NCI-H2171 (cell line): ENCODE measurements around the gene MTCL1.

Experiments
- DNase-seq: peaks from one replicate; lab custom pipeline; 2025; lab: John Stamatoyannopoulos, UW

Gene MTCL1

DNA sequence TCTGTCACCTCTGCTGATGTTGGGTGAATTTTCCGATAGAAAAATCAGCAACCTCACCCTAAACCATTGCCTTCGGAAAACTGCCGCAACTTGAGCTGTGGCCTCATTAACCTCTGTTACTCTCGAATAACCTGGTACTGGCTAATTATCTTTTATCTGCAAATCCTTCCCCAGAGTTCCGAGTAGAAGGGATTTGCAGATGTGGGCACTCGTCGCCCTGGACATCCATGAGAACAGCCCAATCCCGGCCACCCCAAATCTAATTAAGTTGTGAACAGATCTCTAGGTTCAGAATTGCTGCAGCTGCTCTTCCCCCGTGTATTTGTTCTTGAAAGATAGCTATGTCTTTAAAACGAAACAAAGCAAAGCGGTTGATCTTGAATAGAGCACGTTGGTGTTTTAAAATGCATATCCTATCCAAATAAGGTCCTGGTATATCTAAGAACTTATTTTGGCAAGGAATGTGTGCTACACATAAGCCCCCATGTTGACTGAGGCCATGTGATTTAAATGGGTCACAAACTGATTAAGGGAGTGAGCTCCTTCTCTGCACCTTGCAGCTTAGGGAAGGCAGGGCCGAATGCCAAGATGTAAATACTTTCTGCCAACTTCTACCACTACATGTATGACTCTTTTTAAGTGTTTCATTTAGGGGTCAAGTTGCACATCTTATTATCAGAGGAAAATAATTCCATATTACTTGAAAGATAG, 88.2 kb downstream of the MTCL1 start:
- no peak for DNase-seq

DNA sequence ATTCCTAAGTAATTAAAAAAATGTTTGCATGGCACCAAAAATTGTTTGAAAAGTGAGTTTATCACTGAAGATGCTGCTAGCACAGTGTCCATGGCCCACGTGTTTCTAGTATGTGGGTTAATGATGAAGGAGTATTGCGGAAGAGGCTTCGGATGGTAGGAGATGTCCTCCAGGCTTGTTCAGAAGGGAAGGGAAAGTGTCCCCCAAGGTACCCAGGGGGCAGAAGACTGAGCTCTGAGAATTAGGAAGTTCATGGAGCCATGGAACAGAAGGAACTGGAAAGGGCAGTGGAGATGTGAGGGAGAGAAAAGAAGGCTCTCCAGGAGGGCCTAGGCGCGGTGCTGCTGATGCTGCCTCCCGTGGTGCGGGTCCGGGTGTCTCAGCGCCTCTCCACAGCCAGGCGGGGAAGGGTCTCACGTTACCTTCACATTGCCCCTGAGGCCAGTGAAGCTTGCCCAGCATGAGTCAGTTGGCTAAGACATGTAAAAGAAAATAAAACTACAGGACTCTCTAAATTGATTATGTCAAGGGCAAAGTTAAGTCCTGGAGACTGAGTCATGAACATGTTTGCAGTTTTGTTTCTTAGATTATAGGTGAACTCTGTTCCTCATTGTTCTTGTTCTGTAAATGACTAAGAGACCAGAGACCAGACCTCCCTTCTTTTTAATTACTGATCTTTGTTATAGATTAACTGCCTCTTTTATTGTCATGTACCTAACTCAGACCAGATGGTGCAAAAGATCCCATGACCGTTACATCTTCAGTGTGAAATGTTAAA, 89.0 kb downstream of the MTCL1 start:
- no peak for DNase-seq

GRCh38 chr18:8794934-8795280, 89.6 kb downstream of the MTCL1 start:
- DNase-seq = no peak

GRCh38 chr18:8795586-8796325, 90.4 kb downstream of the MTCL1 start:
- DNase-seq = no peak

- DNase-seq = no peak
Measured at GRCh38 chr18:8797206-8797605, 91.8 kb downstream of the MTCL1 start.

GRCh38 chr18:8799001-8799400, 93.6 kb downstream of the MTCL1 start:
- DNase-seq = no peak

DNA sequence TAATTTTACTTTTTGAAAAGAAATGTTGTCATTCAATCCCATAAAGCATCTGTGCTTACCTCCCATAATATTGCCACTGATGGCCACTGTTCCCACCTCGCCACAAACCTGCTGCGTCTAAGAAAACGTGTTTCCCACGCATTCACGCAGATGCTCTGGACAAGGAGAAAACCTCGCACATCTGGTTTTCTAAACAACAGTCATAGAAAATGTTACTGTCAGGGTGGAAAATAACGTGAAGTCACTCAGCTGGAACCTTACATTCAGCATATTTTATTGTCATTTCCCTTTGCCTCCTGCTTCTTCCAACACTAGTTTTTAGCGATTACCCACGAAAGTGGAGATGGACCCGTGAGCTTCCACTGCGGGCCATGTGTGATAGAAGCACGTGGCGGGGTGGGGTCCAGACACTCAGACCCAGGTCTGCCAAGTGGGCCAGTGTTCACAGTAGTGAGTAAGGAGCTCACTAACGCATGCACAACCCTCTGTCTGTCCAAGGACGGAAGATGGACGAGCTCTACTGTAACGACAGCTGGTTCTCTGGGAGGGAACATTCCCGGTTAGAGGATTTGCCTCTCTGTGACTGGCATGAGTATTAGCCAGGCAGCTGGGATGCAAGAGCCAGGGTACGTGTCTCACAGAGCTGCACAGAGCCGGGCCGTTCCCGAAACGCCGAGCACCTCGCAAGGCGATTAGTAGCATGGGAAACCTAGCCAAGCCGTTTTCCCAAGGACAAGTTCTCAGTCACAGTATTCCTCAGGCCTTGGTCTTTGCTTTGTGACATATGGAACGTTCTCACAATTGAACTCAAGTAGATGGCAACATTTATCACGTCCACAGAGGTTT, 94.5 kb downstream of the MTCL1 start:
- no peak for DNase-seq

DNA sequence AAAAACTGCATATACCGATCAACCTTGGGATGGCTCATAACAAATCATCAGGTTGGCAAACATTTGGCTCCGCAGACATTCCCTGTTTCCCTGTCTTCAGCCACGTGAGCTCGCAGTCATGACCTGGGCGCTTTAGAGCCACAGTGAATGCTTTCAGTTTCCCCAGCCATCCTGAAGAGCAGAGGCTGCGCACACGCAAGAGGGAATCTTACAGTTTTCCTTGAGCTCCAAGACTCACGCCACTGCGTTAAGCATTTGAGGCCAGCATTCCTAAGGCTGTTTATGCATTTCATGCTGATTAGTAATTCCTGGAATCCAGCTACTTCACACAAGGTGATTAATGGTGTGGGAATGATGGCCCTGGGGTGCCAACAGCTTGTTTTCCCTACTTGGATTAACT, 95.1 kb downstream of the MTCL1 start:
- DNase-seq = no peak

DNA sequence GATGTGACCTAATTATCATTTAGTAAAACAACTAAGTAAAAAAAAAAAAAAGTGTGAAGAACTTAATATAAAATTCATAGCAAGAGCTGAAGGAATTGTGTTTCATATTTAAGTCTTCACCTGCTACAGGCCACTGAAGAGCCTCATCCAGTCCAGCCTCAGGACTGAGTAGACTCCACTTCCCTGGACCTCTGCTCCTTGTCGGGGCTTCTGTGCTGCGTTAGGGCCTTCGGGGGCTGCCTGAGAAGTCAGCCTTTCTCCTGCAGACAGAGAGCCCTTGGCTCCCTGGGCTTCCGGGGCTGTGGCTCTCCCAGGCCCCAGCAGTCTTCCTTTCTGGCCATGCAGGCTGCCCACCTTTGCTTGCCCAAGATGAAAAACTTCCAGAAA, 95.5 kb downstream of the MTCL1 start:
- no peak for DNase-seq

DNA sequence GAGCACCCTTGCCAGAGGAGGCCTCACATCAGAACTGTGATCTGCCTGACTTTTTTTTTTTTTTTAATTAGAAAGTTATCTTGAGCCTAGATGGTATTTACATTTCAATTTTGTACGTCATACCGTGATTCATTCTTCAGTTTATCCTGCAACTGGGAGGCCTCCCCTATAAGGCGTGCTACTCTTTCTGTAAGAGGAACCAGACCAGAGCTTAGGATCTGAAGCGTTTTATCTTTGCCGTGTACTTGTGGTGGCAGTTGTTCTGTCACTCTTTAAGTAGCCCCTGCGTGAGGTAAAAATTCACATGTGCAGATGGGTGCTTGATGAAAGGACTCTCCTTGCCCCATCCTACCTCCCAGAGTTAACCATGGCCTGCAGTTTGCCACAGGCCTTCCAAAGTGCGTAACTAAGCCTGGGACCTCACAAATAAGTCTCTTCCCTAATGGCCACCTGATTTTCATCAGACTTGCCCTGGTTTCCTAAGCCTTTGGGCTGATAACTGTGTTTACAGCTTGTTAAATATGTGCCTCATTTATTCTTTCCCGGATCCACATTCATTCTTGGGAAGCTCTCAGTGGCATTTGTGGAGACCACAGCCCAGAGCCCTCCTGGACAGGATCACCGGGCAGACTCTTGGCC, 96.0 kb downstream of the MTCL1 start:
- DNase-seq = no peak

- DNase-seq = no peak
Measured at GRCh38 chr18:8802017-8802672, 96.8 kb downstream of the MTCL1 start.

GRCh38 chr18:8803063-8803795, 97.9 kb downstream of the MTCL1 start:
- DNase-seq = no peak

DNA sequence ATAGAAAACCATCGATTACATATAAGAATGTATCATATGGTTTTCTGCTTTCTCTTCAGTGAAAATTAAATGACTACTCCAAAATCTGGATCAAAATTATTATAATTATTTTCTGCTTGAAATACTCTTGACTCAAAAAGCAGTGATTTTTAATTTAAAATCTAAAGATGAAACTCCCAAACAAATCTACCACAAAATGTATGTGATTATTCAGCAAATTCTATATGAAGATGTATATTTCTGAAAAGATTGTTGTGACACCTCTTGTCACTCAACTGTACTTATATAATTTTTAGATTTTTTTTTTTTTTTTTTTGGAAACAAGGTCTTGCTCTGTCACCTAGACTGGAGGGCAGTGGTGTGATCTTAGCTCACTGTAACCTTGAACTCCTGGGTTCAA, 98.6 kb downstream of the MTCL1 start:
- no peak for DNase-seq

- DNase-seq = no peak
Measured at GRCh38 chr18:8805552-8805951, 100.2 kb downstream of the MTCL1 start.

DNA sequence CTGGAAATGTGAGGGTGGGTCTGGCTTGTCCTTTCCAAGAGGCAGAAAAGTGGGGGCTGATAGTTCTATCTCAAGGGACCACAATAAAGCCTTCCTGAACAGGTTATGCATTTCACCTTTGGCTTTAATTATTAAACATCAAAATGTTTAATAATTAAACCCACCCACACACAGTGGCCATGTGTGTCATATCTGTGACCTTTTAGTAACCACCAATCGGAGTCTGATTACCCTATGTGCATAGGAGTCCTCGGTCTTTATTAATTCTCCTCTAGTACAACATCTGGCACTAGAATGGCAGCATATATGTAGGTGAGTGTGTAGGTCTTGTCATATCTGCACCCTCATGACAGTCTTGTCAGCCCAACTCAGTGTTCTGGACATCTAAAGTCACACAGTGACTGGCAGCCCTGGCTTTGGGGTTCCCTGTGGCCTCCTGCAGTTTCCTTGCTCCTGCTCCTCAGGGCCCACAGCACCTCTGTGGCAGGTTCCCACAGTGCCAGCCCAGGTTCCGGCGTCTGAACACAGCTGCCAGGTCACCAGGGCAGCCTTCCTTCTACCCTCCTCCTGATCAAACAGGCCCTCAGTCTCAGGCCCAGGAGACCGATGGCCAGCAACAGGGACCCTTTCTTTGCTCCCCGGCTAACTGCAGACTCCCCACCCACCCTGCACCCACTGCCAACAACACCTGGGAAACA, 100.9 kb downstream of the MTCL1 start:
- no peak for DNase-seq

GRCh38 chr18:8806798-8807487, 101.6 kb downstream of the MTCL1 start:
- DNase-seq = no peak

DNA sequence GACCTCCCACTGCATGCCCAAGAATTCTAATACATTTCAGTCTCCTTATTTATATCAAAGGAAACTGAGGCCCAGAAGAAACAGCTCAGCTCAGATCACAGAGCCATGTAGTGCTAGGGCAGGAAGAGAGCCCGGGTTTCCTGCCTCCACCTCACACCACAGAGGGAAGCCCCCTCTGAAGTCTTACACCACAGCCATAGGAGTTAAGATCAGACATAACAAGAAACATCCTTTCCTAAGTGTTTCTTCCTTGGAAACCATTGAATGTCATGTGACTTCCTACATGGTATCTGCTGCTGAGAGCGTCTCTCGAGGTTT, 102.1 kb downstream of the MTCL1 start:
- DNase-seq = no peak

DNA sequence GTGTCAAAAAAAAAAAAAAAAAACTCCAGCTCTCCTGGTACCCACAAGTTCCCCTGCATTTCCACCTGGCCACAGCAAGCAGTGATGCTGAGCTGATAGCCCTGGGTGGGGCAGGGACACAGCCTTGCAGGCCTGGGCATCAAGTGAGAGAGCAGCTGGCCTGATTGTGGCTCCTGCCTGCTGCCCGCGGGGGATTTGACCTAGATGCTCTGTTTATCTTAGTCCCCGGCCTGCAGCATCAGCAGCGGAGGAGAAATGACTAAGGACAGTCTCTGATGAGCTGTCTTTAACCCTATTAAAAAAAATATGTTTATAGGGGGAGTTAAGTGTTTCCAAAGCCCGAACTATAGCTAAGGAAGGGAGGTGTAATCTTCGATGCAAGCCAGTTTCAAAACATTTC, 102.6 kb downstream of the MTCL1 start:
- no peak for DNase-seq

DNA sequence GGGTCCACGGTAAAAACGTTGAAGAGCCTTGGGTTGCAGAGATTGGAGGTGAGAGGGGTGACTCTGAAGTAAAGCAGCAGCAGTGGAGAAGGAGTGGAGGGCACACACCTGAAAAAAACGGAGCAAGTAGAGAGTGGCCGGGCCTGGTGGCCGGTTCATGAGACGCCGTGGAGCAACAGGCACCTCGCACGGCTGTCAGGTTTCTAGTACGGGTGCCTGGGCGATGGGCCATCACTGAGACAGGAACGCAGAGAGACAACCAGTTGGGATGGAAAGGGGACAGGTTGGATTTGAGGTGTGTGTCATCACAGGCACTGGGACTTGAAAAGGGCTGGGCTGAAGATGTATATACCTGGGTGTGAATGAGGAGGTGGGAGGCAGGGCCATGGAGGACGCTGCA, 104.2 kb downstream of the MTCL1 start:
- no peak for DNase-seq
